ENCODE data around the gene NFIB.
A peak's percentile ranks its signal among the peaks of the same experiment; 100 is the strongest.

Gene NFIB

GRCh38 chr9:14314929-14315874, 1.3 kb upstream of the NFIB start:
- no peak for DNase-seq (ENCODE audit: extremely low read depth, low read depth)
- TF ChIP-seq CTCF (IDR thresholded peaks at IDR 0.05; ENCODE audit: low read depth, low read length, missing control alignments) = no peak
- H3K4me3 ChIP-seq (replicated peaks; ENCODE audit: low read depth, low read length) = peak overlapping the region; percentile 42

- no peak for TF ChIP-seq CTCF (IDR thresholded peaks at IDR 0.05; ENCODE audit: low read depth, low read length, missing control alignments)
- no peak for DNase-seq (ENCODE audit: extremely low read depth, low read depth)
- peak overlapping the region; percentile 42 for H3K4me3 ChIP-seq (replicated peaks; ENCODE audit: low read depth, low read length)
Measured at GRCh38 chr9:14314424-14314928, 535 bp upstream of the NFIB start.

DNA sequence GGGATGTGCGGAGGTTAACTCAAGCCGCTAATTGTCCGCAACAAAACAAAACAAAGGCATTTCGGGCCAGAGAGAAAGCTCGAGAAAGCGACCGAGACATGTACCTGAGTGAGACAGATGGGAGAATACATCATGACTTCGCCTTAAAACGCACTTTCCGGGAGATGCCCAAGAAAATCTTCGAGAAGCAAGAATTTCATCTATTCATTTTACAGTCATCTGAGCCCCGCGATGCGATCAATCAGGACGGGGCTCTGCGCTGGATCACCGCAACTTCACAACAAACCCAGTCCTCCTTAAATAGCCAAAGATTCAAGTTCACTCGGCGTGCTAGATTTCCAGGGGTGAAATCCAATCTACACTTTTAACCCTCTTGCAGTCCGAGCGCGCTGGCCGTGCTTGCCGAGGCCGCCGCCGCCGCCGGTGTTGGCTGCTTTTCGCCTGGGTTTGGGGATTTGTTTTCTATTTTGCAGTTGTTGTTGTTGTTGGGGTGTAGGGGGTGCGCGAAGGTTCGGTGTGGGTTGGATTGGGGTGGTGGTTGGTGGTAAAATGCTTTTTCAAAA, 482 bp downstream of the NFIB start:
- DNase-seq (ENCODE audit: extremely low read depth, low read depth) = no peak

DNA sequence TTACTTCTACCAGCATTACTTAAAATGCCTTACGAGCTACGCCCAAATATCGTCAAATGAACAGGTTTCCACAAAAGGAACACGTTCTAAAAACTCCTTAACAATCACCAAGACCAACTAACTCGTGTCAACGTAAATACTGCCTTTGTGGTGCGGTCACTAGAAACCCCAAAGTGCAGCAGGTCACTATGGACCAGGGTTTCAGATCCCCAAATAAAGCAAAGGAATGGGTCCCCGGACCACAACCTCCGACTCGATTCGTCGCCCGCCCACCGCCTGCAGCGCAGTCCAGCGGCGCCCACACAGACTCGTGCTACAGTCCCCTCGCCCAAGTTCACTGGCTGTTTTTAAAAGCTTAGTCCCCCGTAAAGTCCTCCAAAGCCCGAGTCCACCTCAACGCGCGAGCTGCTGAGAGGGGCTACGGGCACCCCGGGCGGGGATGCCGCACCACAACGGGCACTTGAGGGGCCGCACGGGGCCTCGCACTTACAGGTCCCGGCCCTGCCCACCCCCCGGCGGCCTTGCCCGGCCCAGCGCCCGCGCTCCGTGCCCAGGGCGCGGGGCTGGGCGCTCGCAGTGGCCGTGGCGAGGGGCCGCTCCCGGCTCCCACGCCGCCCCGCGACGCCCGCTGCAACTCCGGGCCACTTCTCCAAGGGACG, 1.1 kb downstream of the NFIB start:
- H3K4me3 ChIP-seq (replicated peaks; ENCODE audit: low read depth, low read length) = peak overlapping the region; percentile 42
- TF ChIP-seq CTCF (IDR thresholded peaks at IDR 0.05; ENCODE audit: low read depth, low read length, missing control alignments) = no peak
- no peak for DNase-seq (ENCODE audit: extremely low read depth, low read depth)

More for the DNA sequence above, 482 bp downstream of the NFIB start:
- no peak for TF ChIP-seq CTCF (IDR thresholded peaks at IDR 0.05; ENCODE audit: low read depth, low read length, missing control alignments)
- H3K4me3 ChIP-seq (replicated peaks; ENCODE audit: low read depth, low read length) = peak overlapping the region; percentile 42

GRCh38 chr9:14311956-14312685, 1.8 kb downstream of the NFIB start:
- no peak for DNase-seq (ENCODE audit: extremely low read depth, low read depth)
- TF ChIP-seq CTCF (IDR thresholded peaks at IDR 0.05; ENCODE audit: low read depth, low read length, missing control alignments) = no peak
- H3K4me3 ChIP-seq (replicated peaks; ENCODE audit: low read depth, low read length) = peak overlapping the region; percentile 42; the same call in 1 of the 2 replicates
